GM21528 (cell line): Measurements from ENCODE around the gene C1QTNF1.

Experiments
- ATAC-seq: cut with Tn5 transposase; IDR thresholded peaks from one replicate; pipeline ENCODE4 v1.9.1; 2021; ENCODE audit warnings: mild to moderate bottlenecking, moderate library complexity; ENCODE audit not compliant: unreplicated experiment, low FRiP score

The C1QTNF1 gene

DNA sequence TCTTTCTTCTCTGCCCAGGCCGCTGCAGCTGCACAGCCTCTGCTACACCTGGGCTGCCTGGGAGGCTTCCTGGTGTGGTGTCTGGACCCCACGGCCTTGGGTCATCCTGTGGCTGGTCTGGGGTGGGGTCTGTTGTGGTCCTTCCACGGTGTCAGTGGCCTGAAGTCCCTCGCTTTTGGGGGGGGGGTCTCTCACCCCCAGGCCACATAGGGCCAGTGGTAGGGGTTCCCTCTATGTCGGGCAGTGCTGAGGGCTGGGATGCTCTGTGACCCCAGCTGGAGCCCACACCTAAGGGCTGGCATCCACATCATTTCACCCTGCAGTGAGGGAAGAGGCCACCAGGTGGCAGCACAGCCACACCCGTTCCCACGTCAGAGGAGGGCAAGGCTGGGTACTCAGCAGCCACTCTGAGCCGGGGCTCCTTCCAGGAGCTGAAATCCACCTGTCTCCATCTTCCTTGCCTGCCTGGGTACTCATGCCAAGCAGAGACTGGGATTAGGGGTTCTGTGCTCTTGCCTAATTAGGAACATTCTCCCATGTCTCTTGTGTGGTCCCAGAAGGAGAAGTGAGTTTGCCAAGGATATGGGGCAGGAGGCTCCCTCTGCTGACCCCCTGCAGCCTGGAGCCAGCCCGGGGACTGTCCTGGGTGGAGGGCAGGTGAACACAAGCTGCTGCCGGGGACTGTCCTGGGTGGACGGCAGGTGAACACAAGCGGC lies 63.6 kb downstream of the C1QTNF1 start:
- no peak for ATAC-seq

DNA sequence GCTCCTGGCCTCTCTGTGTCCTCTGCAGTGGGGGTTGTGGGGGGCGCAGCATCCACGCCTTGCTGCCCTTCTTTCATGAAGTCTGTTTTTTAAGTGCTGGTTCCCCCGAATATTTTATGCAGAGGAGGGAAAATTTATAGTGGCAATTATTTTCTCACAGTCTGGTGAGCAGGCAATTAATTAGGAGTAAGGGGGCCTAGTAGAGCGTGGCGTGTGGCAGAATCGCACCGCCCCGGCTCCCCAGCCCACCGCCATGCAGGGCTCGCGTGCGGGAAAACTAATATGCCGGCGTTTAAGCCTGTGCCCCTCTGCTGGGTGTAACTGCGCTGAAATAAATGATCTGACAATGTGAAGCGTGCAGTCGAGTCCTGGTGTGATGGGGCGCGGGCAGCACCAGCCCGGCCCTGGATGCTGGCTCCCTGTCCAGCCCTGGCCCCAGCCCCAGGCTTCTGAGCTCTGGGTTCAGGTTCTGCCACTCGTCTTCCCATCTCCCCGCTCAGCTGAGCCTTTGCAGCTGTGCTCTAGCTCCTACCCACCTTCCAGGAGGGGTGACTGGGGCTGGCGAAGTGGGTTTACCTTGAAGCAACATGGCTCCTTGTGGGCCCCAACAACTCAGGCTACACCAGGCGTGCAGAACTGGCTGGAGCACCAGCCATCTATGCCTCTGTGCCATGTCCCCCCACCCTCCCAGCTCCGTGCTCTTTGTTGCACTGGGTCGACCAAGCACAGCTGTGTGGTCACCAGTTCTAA lies 64.5 kb downstream of the C1QTNF1 start:
- ATAC-seq, result no peak

DNA sequence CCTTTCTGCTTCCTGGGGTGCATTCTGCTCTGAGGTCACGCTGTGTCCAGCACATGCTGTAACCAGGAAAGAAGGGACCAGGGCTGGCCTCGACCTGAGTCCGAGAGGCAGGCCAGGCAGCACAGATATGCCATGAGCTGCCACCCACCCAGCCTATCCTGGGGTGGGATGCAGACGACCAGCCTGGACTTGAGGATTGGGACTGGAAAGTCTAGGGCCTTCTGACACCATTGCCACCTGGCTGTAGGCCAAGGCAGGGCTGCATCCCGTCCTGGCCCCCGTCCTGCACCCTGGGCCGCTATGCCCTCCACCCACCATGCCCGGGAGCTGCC lies 65.0 kb downstream of the C1QTNF1 start:
- ATAC-seq, result no peak

DNA sequence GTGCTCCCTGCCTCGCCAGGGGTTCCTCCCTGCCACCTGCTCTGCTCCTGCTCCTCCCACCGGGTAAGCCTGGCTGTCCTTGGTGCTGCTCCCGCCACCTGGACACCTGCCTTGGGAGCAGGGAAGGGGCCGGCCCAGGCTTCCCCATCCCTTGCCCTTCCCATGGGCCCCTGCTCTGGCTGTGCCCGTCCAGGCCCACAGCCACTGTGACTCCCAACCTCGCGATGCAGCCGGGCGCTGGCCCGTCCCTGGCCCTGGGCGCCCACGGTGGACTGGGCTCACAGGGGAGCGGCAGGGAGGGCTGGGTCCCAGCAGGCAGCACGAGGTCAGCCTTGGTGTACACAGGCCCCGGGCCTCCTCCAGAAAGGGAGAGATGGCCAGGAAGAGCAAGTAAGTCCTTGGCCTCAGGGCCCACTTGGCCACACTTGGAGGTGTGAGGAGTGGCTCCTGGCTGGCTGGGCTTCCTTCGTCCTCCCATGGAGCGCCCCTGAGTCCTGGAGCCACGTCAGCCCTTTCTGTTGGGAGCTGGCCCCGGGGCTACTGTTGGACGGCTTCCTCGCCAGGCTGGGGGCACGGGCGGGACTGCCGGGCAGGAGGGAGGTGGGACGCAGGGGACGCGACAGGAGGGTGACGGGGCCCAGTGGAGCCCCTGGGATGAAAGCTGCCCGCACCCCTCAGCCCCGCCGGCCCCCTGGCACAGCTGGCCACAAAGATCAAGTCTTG lies 65.9 kb downstream of the C1QTNF1 start:
- no peak for ATAC-seq

DNA sequence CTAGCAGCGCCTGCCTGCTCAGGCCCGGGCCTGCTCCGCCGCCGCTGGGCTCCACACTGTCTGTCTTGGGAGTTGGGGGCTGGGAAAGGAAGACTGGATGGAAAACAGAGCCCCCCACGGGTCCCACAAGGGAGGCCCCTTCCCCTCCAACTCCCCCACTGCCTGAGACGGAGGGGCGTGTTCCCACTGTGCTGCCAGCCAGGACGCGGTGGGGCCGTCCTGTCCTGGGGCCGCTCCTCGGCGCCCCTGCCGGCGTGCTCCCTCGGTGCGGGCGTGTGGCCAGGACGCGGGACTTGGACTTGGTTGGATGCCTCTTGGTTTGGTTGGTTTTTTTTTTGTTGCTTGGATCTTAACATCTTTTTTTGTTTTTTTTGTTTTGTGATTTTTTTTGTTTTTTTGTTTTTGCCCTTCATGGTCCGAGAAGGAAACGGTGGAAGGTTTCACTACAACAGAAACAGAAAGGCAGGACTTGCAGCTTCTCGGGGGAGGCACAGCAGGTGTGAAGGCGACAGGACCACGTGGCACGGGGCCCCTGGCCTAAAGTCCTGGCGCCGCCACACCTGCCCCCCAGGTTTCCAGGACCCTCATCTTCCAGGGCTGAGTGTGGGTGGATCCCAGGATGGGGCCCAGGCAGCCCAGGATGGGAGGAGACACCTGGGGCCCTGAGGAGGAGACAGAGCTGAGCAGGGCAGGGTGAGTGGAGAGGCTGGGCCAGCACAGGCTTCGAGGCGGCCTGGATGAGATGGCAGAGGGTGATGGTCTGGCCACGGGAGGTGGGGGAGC lies 66.7 kb downstream of the C1QTNF1 start:
- ATAC-seq, result no peak

DNA sequence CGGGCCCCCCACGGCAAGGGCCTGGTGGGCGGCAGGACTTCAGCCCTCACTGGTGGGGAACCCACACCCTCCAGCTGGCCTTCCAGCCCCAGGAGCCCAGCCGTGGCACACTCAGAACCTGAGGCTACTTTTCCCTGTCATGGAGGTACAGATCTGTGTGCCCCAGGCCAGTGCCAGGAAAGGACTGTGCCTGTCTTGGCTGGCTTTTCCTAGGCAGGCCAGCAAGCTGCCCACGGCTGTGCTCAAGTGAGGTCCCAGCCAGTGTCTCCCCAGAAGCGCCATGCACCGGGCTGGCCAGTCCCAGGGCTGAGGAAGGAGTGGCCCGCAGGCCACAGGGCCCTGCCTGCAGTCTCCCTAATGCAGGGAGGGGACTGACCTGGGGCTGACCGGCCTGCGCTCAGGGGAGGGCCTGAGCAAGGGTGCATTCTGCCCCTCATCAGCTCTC lies 67.3 kb downstream of the C1QTNF1 start:
- ATAC-seq, result no peak

DNA sequence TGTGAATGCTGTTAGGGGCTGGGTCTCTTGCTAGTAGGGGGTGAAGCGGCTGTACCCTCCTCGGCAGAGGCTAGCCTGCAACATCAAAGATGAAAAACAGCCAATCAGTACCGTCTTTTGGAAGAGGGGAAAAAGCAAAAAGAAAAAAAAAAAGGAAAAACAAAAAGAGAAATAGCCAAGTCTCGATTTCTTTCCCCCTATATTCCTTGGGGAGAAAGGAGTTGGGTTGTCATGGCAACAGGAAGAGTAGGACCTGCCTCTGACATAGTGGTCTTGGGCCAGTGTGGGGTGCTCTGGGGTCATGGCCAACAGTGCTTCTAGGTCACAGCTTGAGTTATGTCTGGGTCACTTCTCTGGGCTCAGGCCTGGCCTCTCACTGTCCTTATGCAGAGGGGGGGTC lies 68.6 kb downstream of the C1QTNF1 start:
- ATAC-seq, result no peak

DNA sequence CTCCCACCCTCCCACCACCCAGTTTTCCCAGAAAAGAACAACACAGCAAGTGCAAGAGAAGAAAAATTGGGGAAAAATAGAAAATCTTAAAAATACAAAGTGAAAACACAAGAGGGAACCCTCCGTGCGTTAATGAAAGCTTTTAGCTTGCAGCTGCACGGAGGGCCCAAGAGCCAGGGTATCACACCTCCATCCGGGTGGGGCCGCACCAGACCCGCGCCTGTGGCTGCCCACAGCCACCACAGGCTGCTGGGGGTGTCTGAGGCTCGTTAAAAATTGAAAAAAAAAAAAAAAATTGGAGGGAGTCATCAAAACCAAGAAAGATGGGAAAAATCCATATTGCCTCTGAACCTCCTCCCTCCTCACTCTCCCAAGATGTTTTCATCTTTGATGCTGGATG lies 69.3 kb downstream of the C1QTNF1 start:
- ATAC-seq, result no peak

DNA sequence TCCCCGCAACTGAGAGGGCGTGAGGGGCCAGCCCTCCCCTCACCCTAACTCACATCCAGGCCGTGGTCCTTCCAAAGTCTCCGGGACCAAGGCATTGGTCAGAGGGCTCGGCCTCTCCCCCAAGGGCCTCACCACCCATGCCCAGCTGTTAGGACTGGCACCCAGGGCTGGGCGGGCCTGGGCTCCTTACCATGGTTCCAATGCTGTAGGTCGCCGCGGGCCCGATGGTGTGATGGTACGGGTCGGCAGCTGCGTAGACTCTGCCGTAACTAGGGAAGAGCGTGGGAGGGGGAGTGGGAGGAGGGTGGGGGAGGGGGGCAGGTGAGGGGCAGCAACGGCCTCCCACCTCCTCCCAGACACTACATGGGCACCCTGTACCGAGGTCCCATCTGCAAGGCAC lies 70.3 kb downstream of the C1QTNF1 start:
- ATAC-seq, result no peak

DNA sequence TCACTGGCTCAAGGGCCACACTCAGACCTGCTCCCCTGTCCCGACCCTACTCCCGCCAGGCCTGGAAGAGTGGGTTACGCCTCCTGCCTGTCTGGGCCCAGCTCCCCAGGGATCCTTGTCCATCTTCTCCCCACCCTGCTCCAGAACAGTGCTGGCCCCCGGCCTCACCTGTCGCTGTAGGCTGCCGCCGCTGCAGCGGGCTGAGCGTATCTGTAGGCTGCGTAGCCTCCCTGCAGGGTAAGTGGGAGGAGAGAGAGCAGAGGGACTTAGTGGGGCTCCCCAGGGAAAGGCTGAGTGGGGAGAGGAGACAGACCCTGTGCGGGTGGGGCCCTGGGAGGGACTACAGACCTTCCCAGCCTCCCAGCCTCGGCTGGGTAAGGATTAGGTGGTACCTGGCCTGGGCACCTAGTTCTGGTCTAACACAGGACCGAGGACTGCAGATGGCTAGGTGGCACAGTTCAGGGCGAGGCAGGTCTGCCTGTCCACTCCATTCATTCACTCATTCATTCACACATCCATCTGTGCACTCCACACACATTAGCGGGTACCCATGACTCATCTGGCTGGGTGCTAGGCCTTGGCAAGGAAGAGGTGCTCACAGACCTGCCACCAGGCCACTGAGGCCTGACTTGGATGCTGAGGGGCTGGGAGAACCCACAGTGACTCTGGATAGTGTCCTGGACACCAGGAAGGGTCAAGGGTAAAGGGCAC lies 71.5 kb downstream of the C1QTNF1 start:
- ATAC-seq, result no peak

DNA sequence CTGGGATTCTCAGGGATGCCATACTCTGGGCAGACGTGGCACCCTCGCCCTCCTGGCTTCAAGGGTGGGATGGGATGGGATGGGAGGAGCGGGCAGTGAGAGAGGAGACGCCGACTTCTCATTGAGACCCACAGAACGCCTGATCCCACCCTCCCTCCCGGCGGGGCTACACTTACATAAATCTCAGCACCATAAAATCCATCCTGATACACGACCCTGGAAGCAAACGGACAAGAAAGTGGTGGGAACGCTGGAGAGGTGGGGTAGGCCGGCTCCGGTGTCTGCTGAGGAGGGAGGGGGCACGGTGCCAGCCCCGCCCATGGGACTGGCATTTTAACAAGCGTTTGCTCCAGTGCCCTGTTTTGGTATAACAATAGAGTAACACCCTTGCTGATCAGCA lies 72.5 kb downstream of the C1QTNF1 start:
- no peak for ATAC-seq

DNA sequence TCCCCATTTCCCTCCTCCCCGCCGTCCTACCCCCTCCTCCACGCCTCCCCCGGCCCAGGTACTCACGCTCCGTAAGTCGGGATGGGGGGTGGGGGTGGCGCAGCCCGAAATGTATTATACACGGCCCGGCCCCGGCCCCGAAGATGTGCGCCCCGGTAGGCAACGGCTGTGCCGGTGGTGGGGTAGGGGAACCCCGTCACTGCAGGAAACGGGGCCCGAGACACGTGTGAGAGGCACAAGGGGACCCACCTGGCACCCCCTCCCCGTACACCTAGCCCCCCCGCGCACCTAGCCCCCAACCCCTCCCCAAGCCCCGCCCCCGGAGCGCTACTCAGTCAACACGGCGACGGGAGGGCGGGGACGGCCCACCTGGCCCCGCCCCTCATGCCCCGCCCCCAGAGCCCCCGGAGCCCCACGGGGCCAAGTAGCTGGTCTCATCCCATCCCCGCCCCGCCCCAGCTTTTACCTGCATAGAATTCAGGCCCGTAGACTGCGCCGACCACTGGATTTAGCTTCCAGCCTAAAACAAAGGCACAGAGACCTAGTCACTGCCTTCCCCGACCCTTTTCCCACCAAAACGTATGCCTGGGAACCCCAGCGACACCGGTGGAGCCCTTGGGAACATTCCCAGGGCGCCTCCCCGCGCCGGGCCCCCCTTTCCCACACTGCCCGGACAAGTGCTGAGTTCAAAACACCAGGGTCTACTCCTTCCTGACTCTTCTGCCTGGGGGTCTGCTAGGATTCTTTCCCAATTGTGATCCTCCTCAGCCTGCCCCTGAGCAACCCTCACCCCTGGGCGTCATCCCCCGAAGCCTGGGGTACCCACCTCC lies 73.5 kb downstream of the C1QTNF1 start:
- no peak for ATAC-seq

DNA sequence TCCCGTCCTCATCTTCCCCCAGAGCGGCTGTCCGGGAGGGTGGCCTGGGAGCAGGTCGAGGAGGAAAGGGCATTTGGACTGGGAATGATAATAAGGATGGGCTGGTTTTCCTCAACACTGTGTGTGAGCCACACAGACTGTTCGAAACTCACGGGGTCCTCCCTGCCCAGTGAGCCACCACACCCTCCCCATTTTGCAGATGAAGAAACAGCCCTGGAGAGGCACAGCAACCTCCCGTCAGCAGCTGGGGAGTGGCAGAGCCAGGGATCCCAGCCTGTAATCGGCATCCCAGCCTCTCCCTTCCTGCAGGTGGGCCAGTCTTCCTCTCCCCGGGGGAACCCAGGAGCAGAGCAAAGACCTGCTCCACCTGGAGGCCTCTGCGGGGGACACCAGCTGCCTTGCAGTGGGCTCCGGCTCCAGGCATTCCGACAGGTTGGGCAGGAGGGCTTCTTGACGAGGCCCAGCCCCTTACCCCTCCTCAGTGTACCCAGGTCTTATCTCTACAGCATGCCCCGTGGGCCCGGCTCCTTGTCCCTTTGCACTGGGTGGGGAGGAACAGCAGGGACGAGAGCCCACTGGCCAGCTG lies 74.4 kb downstream of the C1QTNF1 start:
- ATAC-seq, result no peak
